Activated CD8-positive, alpha-beta memory T cell treated with anti-CD3 and anti-CD28 coated beads, Interleukin-2, amount 50 U/mL, for 48 hours (primary cell): ENCODE results near the gene PNMA8B.

Experiments used
- DNase-seq: peaks from one replicate; pipeline ENCODE4 v3.0.0-alpha.2; 2020

The PNMA8B gene

DNA sequence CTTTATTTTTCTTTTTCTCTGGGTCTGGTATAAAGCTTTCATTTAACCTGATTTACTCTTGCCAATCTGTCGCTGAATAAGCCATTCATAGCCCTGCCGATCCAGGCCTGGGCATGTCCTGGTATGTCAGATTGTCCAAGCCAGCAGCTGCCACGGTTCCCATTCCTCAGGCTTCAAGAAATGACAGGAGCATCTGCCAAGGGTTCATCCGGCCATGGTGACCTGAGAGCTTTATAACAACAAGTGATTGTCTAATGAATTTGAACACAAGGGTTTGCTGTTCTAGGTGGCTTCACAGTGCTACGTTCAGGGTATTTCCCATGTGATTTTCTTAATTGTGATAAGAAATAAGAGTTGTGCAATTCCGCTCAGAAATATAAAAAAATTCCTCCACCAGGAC, 44.3 kb downstream of the PNMA8B start:
- DNase-seq = no peak

DNA sequence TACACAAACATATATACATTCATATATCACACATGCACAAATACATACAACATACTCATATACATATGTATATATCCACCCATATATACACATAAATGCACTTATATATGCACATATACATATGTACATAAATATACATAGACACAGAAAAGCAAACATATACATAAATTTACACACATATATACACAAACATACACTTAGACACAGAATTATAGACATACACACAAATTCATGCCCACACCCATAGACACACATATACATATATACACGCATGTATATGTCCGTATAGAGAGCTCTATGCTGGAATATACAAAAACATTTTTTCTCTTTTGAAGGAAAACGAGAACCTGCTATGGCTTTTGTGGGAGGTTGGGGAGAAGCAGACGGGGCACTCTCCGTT, 44.9 kb downstream of the PNMA8B start:
- DNase-seq = no peak

DNA sequence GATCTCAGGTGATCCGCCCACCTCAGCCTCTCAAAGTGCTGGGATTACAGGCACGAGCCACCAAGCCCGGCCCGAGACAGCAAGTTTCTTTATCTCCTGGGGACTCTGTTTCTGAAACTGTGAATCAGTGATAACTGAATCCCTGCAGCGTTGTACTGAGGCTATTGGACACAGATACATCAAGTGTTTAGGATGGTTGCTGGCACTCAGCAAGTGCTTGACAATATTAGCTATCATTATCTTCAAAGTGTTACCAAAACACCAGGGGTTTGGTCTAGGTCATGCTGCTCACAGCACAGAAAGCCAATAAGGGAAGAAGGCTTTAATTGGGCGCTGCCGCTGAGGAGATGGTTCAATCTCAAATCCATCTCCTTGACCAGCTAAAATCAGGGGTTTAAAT, 46.4 kb downstream of the PNMA8B start:
- DNase-seq = no peak

DNA sequence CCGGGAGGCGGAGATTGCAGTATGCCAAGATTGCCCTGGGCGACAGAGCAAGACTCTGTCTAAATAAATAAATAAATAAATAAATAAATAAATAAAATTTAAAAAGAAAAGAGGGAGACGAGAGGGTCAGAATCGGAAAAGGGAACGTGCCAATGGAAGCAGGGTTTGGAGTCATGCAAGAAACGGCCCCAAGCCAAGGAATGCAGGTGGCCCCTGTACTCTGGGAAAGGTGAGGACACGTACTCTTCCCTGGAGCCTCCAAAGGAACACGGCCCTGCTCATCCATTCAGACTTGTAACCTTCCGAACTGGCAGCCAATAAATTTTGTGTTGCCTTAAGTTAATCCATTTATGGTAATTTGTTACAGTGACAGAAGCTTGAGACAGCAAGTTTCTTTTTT, 47.1 kb downstream of the PNMA8B start:
- no peak for DNase-seq

DNA sequence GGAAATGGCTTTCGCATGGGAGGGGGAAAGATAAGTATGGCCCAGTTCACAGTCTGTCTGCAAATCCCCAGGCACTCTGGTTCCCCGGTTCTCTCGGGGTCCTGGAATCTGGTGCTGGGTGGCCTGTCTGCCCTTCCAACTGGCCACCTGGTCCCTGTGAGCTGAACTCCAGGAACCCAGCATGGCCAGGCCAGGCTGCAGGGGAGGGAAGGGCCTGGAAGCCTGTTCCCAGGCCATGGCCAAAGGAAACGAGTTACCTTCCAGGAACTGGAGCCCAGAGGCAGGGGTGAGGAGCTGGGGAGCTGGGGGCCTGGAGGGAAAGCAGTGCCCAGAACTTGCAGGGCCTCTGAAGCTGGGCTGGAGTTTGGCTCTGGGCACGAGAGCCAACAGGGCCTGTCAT, 47.8 kb downstream of the PNMA8B start:
- DNase-seq = no peak

DNA sequence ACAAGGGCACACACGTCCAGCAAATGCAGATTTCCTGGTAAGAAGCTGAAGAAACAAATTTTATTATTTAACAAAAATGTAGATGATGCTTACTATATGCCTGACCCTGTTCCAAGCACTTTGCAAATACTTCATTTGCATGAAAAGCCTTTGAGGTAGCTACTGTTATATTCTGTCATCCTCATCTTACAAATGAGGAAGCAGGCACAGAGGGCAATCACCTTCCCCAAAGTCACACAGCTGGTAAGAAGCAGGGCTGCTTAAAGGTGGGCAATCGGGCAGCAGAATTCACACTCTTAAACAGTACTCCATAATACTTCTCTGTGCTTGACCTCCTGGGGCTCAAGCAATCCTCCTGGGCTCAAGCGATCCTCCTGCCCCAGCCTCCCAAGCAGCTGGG, 48.7 kb downstream of the PNMA8B start:
- DNase-seq = no peak

DNA sequence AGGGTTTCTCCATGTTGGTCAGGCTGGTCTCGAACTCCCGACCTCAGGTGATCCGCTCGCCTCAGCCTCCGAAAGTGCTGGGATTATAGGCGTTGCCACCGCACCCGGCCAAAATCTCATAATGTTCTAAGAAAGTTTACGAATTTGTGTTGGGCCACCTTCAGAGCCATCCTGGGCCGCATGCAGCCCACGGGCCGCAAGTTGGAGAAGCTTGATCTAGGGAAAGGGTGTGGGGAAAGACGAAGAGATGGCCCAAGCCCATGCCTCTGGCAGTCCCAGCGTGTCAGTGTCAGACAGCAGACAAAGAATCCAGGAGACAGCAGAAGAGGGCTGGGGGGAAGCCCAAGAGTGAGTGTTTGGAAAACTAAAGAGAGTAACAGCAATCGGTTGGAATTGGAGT, 49.6 kb downstream of the PNMA8B start:
- DNase-seq = no peak

DNA sequence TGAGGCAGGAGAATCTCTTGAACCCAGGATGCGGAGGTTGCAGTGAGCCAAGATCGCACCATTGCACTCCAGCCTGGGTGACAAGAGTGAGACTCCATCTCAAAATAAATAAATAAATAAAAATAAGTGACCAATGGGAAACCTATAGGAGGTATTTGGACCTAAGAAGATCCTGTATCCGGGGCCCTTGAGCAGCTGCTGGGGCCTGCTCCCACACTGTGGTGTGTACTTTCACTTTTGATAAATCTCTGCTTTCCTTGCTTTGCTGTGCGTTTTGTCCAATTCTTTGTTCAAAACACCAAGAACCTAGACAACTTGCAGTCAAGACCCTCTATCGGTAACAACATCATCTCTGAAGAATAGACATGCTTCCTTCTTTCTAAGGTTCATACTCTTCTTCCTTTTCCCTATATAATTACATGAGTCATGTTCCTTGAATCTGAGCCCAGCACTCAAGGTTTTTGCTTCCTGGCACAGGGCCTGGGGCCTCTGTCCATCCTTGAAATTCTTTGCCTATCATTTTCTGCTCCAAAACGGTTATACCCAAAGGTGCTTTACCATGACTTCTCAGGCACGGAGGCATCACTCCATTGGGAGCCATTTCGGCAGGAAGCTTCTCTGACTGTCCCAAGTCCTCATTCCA, 52.7 kb downstream of the PNMA8B start:
- no peak for DNase-seq

DNA sequence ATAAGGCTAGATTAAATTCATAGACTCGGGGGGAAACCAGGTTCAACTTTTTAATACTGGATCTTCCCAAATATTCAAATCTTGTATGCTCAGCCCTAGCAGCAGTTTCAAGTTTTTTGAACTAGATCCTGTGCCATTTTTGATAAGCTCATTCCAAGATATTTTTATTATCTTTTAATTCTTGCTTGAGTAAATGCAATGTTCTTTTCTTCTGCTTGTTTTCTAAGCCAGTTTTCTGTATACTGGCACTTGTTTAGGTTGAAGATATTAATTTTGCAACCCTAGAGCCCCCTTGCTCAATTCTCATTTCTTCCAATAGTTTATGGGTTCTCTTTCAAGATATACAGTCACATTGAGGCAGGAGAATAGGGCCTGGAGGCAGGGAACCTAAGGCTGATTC, 53.8 kb downstream of the PNMA8B start:
- no peak for DNase-seq
